H1 (cell line): ENCODE data around the gene SMC2. TPM values are rescaled to one million over a fixed set of nuclear protein-coding genes. Genes with fewer than 3 reads are reported as not detected.

Experiments
- CTCF ChIA-PET: fragments of 300-600 bp; sonication (Branson Sonifier 250); formaldehyde crosslinking; loops from one replicate; lab custom pipeline; 2021; ENCODE audit not compliant: partially characterized antibody; lab: Charles Lee
- POLR2A ChIA-PET: fragments of 300-600 bp; sonication (Branson Sonifier 250); formaldehyde crosslinking; loops from one replicate; lab custom pipeline; 2021; ENCODE audit warnings: inconsistent platforms; ENCODE audit not compliant: partially characterized antibody; lab: Charles Lee
- DNase-seq, 2 experiments: peaks; one replicate each; pipeline versions ENCODE4 v3.0.0 to v3.0.0-alpha.2; 2010 to 2022; ENCODE audit warnings: low spot score in 2 of 2, low read depth in 1 of 2, mixed read lengths in 1 of 2
- FAIRE-seq: peaks from 2 replicates; lab custom pipeline; 2011; peaks lifted over from hg19 to GRCh38; lab: Jason Lieb, UNC
- H2AFZ ChIP-seq: 2 replicates; pipeline ENCODE4 v1.8.1; 2012; ENCODE audit warnings: low read length, inconsistent platforms
- H2AK5ac ChIP-seq: 2 replicates; pipeline ENCODE4 v1.6.1; 2013; ENCODE audit warnings: low read depth, low read length
- H2BK120ac ChIP-seq: replicated peaks from 2 replicates; pipeline ENCODE3; 2013; ENCODE audit warnings: low read depth, low read length, inconsistent platforms
- H2BK12ac ChIP-seq: 2 replicates; pipeline ENCODE4 v1.6.1; 2013; ENCODE audit warnings: low read depth, low read length
- H2BK15ac ChIP-seq: 2 replicates; pipeline ENCODE4 v1.6.1; 2013; ENCODE audit warnings: low read length
- H2BK20ac ChIP-seq: 2 replicates; pipeline ENCODE4 v1.6.1; 2013; ENCODE audit warnings: low read length
- H2BK5ac ChIP-seq: 2 replicates; pipeline ENCODE4 v1.6.1; 2013; ENCODE audit warnings: low read depth, low read length
- H3K14ac ChIP-seq: 2 replicates; pipeline ENCODE4 v1.6.1; 2013; ENCODE audit warnings: inconsistent platforms; ENCODE audit not compliant: insufficient read length
- H3K18ac ChIP-seq: 2 replicates; pipeline ENCODE4 v1.6.1; 2013; ENCODE audit warnings: low read length; ENCODE audit errors: extremely low read depth
- H3K23ac ChIP-seq: 2 replicates; pipeline ENCODE4 v1.6.1; 2013; ENCODE audit warnings: inconsistent platforms; ENCODE audit not compliant: insufficient read length
- H3K23me2 ChIP-seq: 2 replicates; pipeline ENCODE4 v1.6.1; 2013; ENCODE audit warnings: low read depth, low read length
- H3K27ac ChIP-seq: 2 replicates; pipeline ENCODE4 v1.6.1; 2011; ENCODE audit warnings: low read depth, low read length, inconsistent platforms
- H3K27me3 ChIP-seq, 4 experiments: replicated peaks in 1 of 4; 1 replicate in 1 of 4; 2 replicates in 3 of 4; pipeline versions ENCODE4 v1.6.1 to v1.8.1; 2011 to 2013; ENCODE audit warnings: low read length in 3 of 4, mild to moderate bottlenecking in 3 of 4, inconsistent platforms in 2 of 4, mixed read lengths in 2 of 4, moderate library complexity in 1 of 4; ENCODE audit not compliant: control insufficient read depth in 3 of 4, insufficient read depth in 3 of 4; ENCODE audit errors: extremely low read depth in 1 of 4
- H3K36me3 ChIP-seq, 4 experiments: 2 replicates each; pipeline versions ENCODE4 v1.6.1 to v1.8.1; 2011 to 2013; ENCODE audit warnings: mild to moderate bottlenecking in 4 of 4, low read length in 3 of 4, moderate library complexity in 2 of 4, control low read depth in 1 of 4, inconsistent platforms in 1 of 4; ENCODE audit not compliant: insufficient read depth in 4 of 4, control insufficient read depth in 2 of 4
- H3K4ac ChIP-seq: replicated peaks from 2 replicates; pipeline ENCODE3; 2013; ENCODE audit warnings: low read length, low read depth, mixed read lengths, inconsistent platforms; ENCODE audit not compliant: insufficient read length
- H3K4me1 ChIP-seq, 4 experiments: replicated peaks in 1 of 4; 1 replicate in 1 of 4; 2 replicates in 3 of 4; pipeline versions ENCODE4 v1.6.1 to v1.8.1; 2011 to 2013; ENCODE audit warnings: low read length in 3 of 4, inconsistent platforms in 2 of 4, mixed read lengths in 1 of 4; ENCODE audit not compliant: insufficient read depth in 4 of 4, control insufficient read depth in 3 of 4
- H3K4me2 ChIP-seq, 2 experiments: 2 replicates each; pipeline versions ENCODE4 v1.6.1 to v1.8.1; 2011 to 2013; ENCODE audit warnings: low read depth in 2 of 2, low read length in 2 of 2, control low read depth in 1 of 2, inconsistent platforms in 1 of 2, mild to moderate bottlenecking in 1 of 2; ENCODE audit not compliant: insufficient read depth in 1 of 2
- H3K4me3 ChIP-seq, 4 experiments: fragments of 200-600, 300-600 bp in 1 of 4; sonication (generic), shearing (Covaris generic), sonication (Bioruptor Twin) in 1 of 4; 2 replicates each; pipeline versions ENCODE4 v1.5.1 to v1.8.1; 2011 to 2016; ENCODE audit warnings: low read length in 4 of 4, low read depth in 3 of 4, control low read depth in 2 of 4, inconsistent platforms in 2 of 4, mild to moderate bottlenecking in 2 of 4, mixed read lengths in 1 of 4, moderate library complexity in 1 of 4; ENCODE audit not compliant: insufficient read depth in 2 of 4; ENCODE audit errors: extremely low read depth in 1 of 4
- H3K56ac ChIP-seq: replicated peaks from 2 replicates; pipeline ENCODE3; 2013; ENCODE audit warnings: low read depth, mild to moderate bottlenecking, mixed read lengths, low read length, inconsistent platforms; ENCODE audit not compliant: insufficient read length
- H3K79me1 ChIP-seq: 2 replicates; pipeline ENCODE4 v1.6.1; 2013; ENCODE audit warnings: low read depth, low read length, control low read depth
- H3K79me2 ChIP-seq, 2 experiments: 2 replicates each; pipeline versions ENCODE4 v1.6.1 to v1.8.1; 2012 to 2013; ENCODE audit warnings: low read length in 2 of 2, mild to moderate bottlenecking in 2 of 2, inconsistent platforms in 1 of 2; ENCODE audit not compliant: insufficient read depth in 2 of 2, control insufficient read depth in 1 of 2
- H3K9ac ChIP-seq, 4 experiments: replicated peaks in 1 of 4; 1 replicate in 1 of 4; 2 replicates in 3 of 4; pipeline versions ENCODE4 v1.6.1 to v1.8.1; 2011 to 2013; ENCODE audit warnings: low read depth in 3 of 4, low read length in 3 of 4, control low read depth in 2 of 4, mild to moderate bottlenecking in 2 of 4, moderate library complexity in 2 of 4, inconsistent platforms in 1 of 4; ENCODE audit errors: extremely low read depth in 1 of 4
- H3K9me3 ChIP-seq, 2 experiments: 2 replicates each; pipeline versions ENCODE4 v1.6.1 to v1.8.1; 2012 to 2013; ENCODE audit warnings: mild to moderate bottlenecking in 2 of 2, moderate library complexity in 2 of 2, control low read depth in 1 of 2, inconsistent platforms in 1 of 2, low read depth in 1 of 2, low read length in 1 of 2, mixed read lengths in 1 of 2; ENCODE audit not compliant: insufficient read depth in 2 of 2
- H4K20me1 ChIP-seq, 2 experiments: replicated peaks in 1 of 2; 2 replicates each; pipeline versions ENCODE3 to v1.8.1; 2011 to 2013; ENCODE audit warnings: inconsistent platforms in 2 of 2, low read length in 2 of 2, mild to moderate bottlenecking in 1 of 2; ENCODE audit not compliant: insufficient read depth in 2 of 2, control insufficient read depth in 1 of 2
- H4K5ac ChIP-seq: 2 replicates; pipeline ENCODE4 v1.6.1; 2013; ENCODE audit warnings: low read length, low read depth, mixed read lengths, inconsistent platforms; ENCODE audit not compliant: insufficient read length
- H4K8ac ChIP-seq: 2 replicates; pipeline ENCODE4 v1.8.0; 2013; ENCODE audit warnings: mild to moderate bottlenecking, moderate library complexity, low read length, inconsistent platforms; ENCODE audit not compliant: insufficient read depth; ENCODE audit errors: extremely low read depth
- H4K91ac ChIP-seq: replicated peaks from 2 replicates; pipeline ENCODE3; 2013; ENCODE audit warnings: low read length, mixed read lengths, inconsistent platforms; ENCODE audit not compliant: insufficient read length
- CREB1 ChIP-seq: IDR thresholded peaks from 2 replicates; pipeline ENCODE4 v1.6.1; 2012; ENCODE audit warnings: inconsistent platforms
- CTBP2 ChIP-seq: IDR thresholded peaks from 2 replicates; pipeline ENCODE4 v1.7.0; 2011; ENCODE audit warnings: borderline replicate concordance, mild to moderate bottlenecking, moderate library complexity, mixed read lengths, low read length; ENCODE audit not compliant: insufficient read depth, insufficient read length
- EP300 ChIP-seq, 2 experiments: IDR thresholded peaks; 1 replicate in 1 of 2; 2 replicates in 1 of 2; pipeline ENCODE4 v1.6.1; 2011 to 2012; ENCODE audit warnings: low read depth in 2 of 2, low read length in 2 of 2, mild to moderate bottlenecking in 2 of 2, borderline replicate concordance in 1 of 2, inconsistent platforms in 1 of 2, moderate library complexity in 1 of 2
- PHF8 ChIP-seq: fragments of 200-600 bp; sonication (generic); conservative IDR thresholded peaks from 2 replicates; pipeline ENCODE4 v1.7.1; 2012; ENCODE audit warnings: low read depth, mild to moderate bottlenecking, inconsistent platforms, low read length, moderate library complexity
- YY1 ChIP-seq: IDR thresholded peaks from 2 replicates; pipeline ENCODE4 v1.6.1; 2011; ENCODE audit warnings: low read depth, mild to moderate bottlenecking, low read length
- polyA plus RNA-seq, 7 experiments: library from polyadenylated mRNA; depleted of rRNA in 3 of 7; stranded (reverse) in 5 of 7; unstranded in 2 of 7; fragments of >200 nt in 5 of 7; fragments of 200-250 nt in 2 of 7; gene quantifications; 1 replicate in 5 of 7; 2 replicates in 1 of 7; 4 replicates in 1 of 7; pipeline versions ENCODE4 v1.2.1 to v1.2.3, GENCODE V29; 2011 to 2013; ENCODE audit warnings: missing spikeins in 2 of 7, mixed read lengths in 2 of 7
- total RNA-seq: library from RNA; stranded (reverse); fragmentation: NEBNext Ultra II Directional; extraction: Animal tissue kit (Norgen Biotek cat#: 25700); gene quantifications from 2 replicates; pipeline ENCODE4 v1.2.1, GENCODE V29; 2021

The SMC2 gene
- total and polyA plus RNA-seq, 2 of the 8 experiments (the other 6 are each of a cell fraction or from before 2014, with no cell fraction given): 7.5 to 39.8 TPM

- no peak overlapping the region for H3K4ac ChIP-seq
- no peak overlapping the region for H3K18ac ChIP-seq
- H4K8ac ChIP-seq: no peak overlapping the region
- H3K79me2 ChIP-seq: no peaks in the 10 kb centered on the region
- no peak overlapping the region for H2BK120ac ChIP-seq
- no peak overlapping the region for H2AFZ ChIP-seq
- no peak overlapping the region for H3K4me3 ChIP-seq
- H3K23me2 ChIP-seq: no peaks in the 10 kb centered on the region
- no peak overlapping the region for H3K56ac ChIP-seq
- H3K4me2 ChIP-seq: no peak overlapping the region
- no peak overlapping the region for H2BK5ac ChIP-seq
- no peaks in the 10 kb centered on the region for H3K27me3 ChIP-seq
- no peaks in the 10 kb centered on the region for H4K20me1 ChIP-seq
- H2BK15ac ChIP-seq: no peak overlapping the region
- FAIRE-seq (no peak), DNase-seq (no peak)
- H3K36me3 ChIP-seq: no peaks in the 10 kb centered on the region
- no peak overlapping the region for H3K9ac ChIP-seq
- H3K14ac ChIP-seq: no peak overlapping the region
- ChIA-PET POLR2A (no interaction called here), CTCF (no interaction called here)
- H4K91ac ChIP-seq: no peak overlapping the region
- no peak overlapping the region for H3K23ac ChIP-seq
- H3K4me1 ChIP-seq: no peaks in the 10 kb centered on the region
- H2BK20ac ChIP-seq: no peak overlapping the region
- no peak overlapping the region for H4K5ac ChIP-seq
- no peak overlapping the region for H2BK12ac ChIP-seq
- TF ChIP-seq EP300 (IDR thresholded peaks at IDR 0.05; ENCODE audit: borderline replicate concordance in 1 of 2, low read depth in 2 of 2, low read length in 2 of 2) (no peak), PHF8 (no peak), YY1 (no peak), CREB1 (no peak), CTBP2 (no peak)
- no peaks in the 10 kb centered on the region for H3K79me1 ChIP-seq
- H3K9me3 ChIP-seq: peaks cover 13 to 14% of the 10 kb centered on the region in 2 experiments
- no peak overlapping the region for H2AK5ac ChIP-seq
- no peak overlapping the region for H3K27ac ChIP-seq
Observed at GRCh38 chr9:104078596-104078995, 15.5 kb upstream of the SMC2 start.
